DOHH2 (cell line): Measurements from ENCODE around the gene GFER.
A peak's percentile ranks its signal among the peaks of the same experiment; 100 is the strongest.

Experiments
- H3F3A ChIP-seq: fragments of 200-600 bp; sonication (generic), shearing (Covaris generic); 2 replicates; pipeline ENCODE4 v1.6.0; 2016; ENCODE audit warnings: antibody characterized with exemption, mild to moderate bottlenecking; ENCODE audit not compliant: control insufficient read depth, insufficient read depth
- H3K27ac ChIP-seq: fragments of 200-600 bp; sonication (generic); 2 replicates; pipeline ENCODE4 v1.5.1; 2014; ENCODE audit warnings: low read depth, mild to moderate bottlenecking, low read length, moderate library complexity
- H3K27me3 ChIP-seq: fragments of 200-600 bp; sonication (generic); 2 replicates; pipeline ENCODE4 v1.6.1; 2014; ENCODE audit warnings: mild to moderate bottlenecking, low read length, mixed read lengths; ENCODE audit not compliant: control insufficient read depth
- H3K36me3 ChIP-seq: fragments of 200-600 bp; sonication (generic); 2 replicates; pipeline ENCODE4 v1.6.1; 2014; ENCODE audit warnings: mild to moderate bottlenecking, low read length, moderate library complexity, mixed read lengths; ENCODE audit not compliant: control insufficient read depth
- H3K4me1 ChIP-seq: fragments of 200-600 bp; sonication (generic); 2 replicates; pipeline ENCODE4 v1.6.1; 2014; ENCODE audit warnings: mild to moderate bottlenecking, low read length, mixed read lengths; ENCODE audit not compliant: control insufficient read depth
- H3K4me2 ChIP-seq: fragments of 200-600 bp; sonication (generic); 2 replicates; pipeline ENCODE4 v1.6.0; 2014; ENCODE audit warnings: mild to moderate bottlenecking, low read length, moderate library complexity
- H3K4me3 ChIP-seq: fragments of 200-600 bp; sonication (generic); 2 replicates; pipeline ENCODE4 v1.5.1; 2014; ENCODE audit warnings: mild to moderate bottlenecking, low read length, mixed read lengths
- H3K79me2 ChIP-seq: fragments of 200-600 bp; sonication (generic); 2 replicates; pipeline ENCODE4 v1.6.1; 2014; ENCODE audit warnings: mild to moderate bottlenecking, low read length, mixed read lengths; ENCODE audit not compliant: control insufficient read depth
- H3K9me2 ChIP-seq: fragments of 200-600 bp; sonication (generic); replicated peaks from 2 replicates; pipeline ENCODE4 v1.6.1; 2014; ENCODE audit warnings: mild to moderate bottlenecking, low read length, mixed read lengths; ENCODE audit not compliant: control insufficient read depth
- H3K9me3 ChIP-seq: fragments of 200-600 bp; sonication (generic); 2 replicates; pipeline ENCODE4 v1.6.1; 2014; ENCODE audit warnings: antibody characterized with exemption, low read length, mixed read lengths; ENCODE audit not compliant: control insufficient read depth, insufficient read depth
- H4K20me1 ChIP-seq: fragments of 200-600 bp; sonication (generic); 2 replicates; pipeline ENCODE4 v1.6.0; 2014; ENCODE audit warnings: low read depth, mild to moderate bottlenecking, antibody characterized with exemption, low read length, moderate library complexity; ENCODE audit not compliant: control insufficient read depth, insufficient read depth
- CTCF ChIP-seq: fragments of 200-600 bp; sonication (generic); IDR thresholded peaks from one replicate; pipeline ENCODE4 v1.5.1; 2014; ENCODE audit warnings: antibody characterized with exemption, mild to moderate bottlenecking, low read depth, low read length; ENCODE audit not compliant: poor library complexity, severe bottlenecking
- EZH2phosphoT487 ChIP-seq: fragments of 200-600 bp; sonication (generic); IDR thresholded peaks from 2 replicates; pipeline ENCODE4 v1.6.1; 2017; ENCODE audit warnings: borderline replicate concordance, mild to moderate bottlenecking, antibody characterized with exemption, low read length, moderate library complexity, mixed read lengths

GFER gene

GRCh38 chr16:2024032-2024420, 40.0 kb downstream of the GFER start:
- no peaks in the 10 kb centered on the region; the same call in 1 of the 2 replicates for H4K20me1 ChIP-seq
- peaks cover 19% of the 10 kb centered on the region for H3K4me1 ChIP-seq
- no peaks in the 10 kb centered on the region for H3K9me2 ChIP-seq
- TF ChIP-seq EZH2phosphoT487 (no peak), CTCF (no peak)
- no peak overlapping the region for H3K4me3 ChIP-seq
- no peaks in the 10 kb centered on the region for H3K9me3 ChIP-seq
- H3F3A ChIP-seq: no peaks in the 10 kb centered on the region; the same call in 1 of the 2 replicates
- no peaks in the 10 kb centered on the region for H3K36me3 ChIP-seq
- no peak overlapping the region for H3K27ac ChIP-seq
- H3K27me3 ChIP-seq: peaks cover 60% of the 10 kb centered on the region
- H3K79me2 ChIP-seq: no peaks in the 10 kb centered on the region
- no peak overlapping the region for H3K4me2 ChIP-seq

GRCh38 chr16:2025251-2025650, 41.3 kb downstream of the GFER start:
- H3F3A ChIP-seq: no peaks in the 10 kb centered on the region; the same call in 1 of the 2 replicates
- TF ChIP-seq CTCF (no peak), EZH2phosphoT487 (no peak)
- no peaks in the 10 kb centered on the region for H3K36me3 ChIP-seq
- H3K4me3 ChIP-seq: no peak overlapping the region
- no peaks in the 10 kb centered on the region for H3K9me2 ChIP-seq
- H3K79me2 ChIP-seq: no peaks in the 10 kb centered on the region
- H3K4me1 ChIP-seq: peaks cover 19% of the 10 kb centered on the region
- no peaks in the 10 kb centered on the region; the same call in 1 of the 2 replicates for H4K20me1 ChIP-seq
- no peak overlapping the region for H3K27ac ChIP-seq
- H3K9me3 ChIP-seq: no peaks in the 10 kb centered on the region
- H3K27me3 ChIP-seq: peaks cover 50% of the 10 kb centered on the region
- H3K4me2 ChIP-seq: no peak overlapping the region

DNA sequence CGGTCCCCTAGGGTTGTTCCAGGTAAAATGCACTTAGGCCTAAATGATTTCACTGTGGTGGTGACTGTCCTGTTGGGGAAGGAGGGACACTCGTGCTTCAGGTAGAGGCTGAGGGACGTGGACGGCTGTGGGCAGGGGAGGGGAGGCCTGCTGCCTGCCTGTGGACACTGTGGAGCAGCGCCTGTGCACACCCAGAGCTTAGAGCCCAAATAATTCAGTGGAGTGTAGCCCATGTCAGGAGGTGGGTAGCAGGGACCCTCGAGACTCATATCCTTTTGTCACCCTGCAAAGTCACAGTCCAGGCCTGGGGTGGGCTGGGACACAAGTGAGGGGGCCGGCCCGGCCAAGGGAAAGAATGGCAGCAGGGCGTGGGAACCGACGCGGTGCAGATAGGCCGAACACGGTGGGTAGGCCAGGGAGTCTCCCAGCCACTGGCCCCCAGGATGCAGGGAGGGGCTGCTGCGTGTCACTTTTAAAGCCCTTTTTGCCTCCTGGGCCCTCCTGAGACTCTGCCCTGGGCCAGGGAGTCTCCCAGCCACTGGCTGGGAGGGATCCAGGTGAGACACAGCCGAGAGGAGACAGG, 42.0 kb downstream of the GFER start:
- H3K27me3 ChIP-seq: peaks cover 44% of the 10 kb centered on the region
- H3K4me2 ChIP-seq: no peak overlapping the region; the same call in 1 of the 2 replicates
- no peak overlapping the region for H3K27ac ChIP-seq
- no peaks in the 10 kb centered on the region for H3K36me3 ChIP-seq
- no peaks in the 10 kb centered on the region for H3K9me3 ChIP-seq
- peaks cover 19% of the 10 kb centered on the region for H3K4me1 ChIP-seq
- TF ChIP-seq EZH2phosphoT487 (0 out of 2 replicates have a peak, but pooled peaks have one; percentile 20), CTCF (no peak)
- no peaks in the 10 kb centered on the region; the same call in 1 of the 2 replicates for H4K20me1 ChIP-seq
- no peaks in the 10 kb centered on the region for H3K9me2 ChIP-seq
- H3K4me3 ChIP-seq: no peak overlapping the region; the same call in 1 of the 2 replicates
- H3K79me2 ChIP-seq: no peaks in the 10 kb centered on the region
- no peaks in the 10 kb centered on the region; the same call in 1 of the 2 replicates for H3F3A ChIP-seq
